NB4 (cell line): Measurements from ENCODE around the gene RNF44.

Source experiments
- CTCF ChIP-seq: IDR thresholded peaks from one replicate; pipeline ENCODE4 v1.5.1; 2012; ENCODE audit warnings: low read depth, low read length
- MAX ChIP-seq: IDR thresholded peaks from 2 replicates; pipeline ENCODE4 v1.6.1; 2011; ENCODE audit warnings: low read depth, low read length
- MYC ChIP-seq: IDR thresholded peaks from 2 replicates; pipeline ENCODE4 v1.6.1; 2011; ENCODE audit warnings: low read depth, low read length
- POLR2A ChIP-seq: IDR thresholded peaks from 2 replicates; pipeline ENCODE4 v1.6.1; 2011; ENCODE audit warnings: mild to moderate bottlenecking; ENCODE audit not compliant: insufficient read length; ENCODE audit errors: extremely low read depth

GRCh38 chr5:176575488-176576422 is 38.6 kb upstream of the RNF44 start:
- TF ChIP-seq CTCF: no peak
- TF ChIP-seq MAX: no peak
- TF ChIP-seq POLR2A: no peak
- TF ChIP-seq MYC: no peak
